ENCODE data around the gene CRACR2A.

- TF ChIP-seq CTCF (conservative IDR thresholded peaks at IDR 0.05; ENCODE audit: low read length) (no peak), EZH2phosphoT487 (IDR thresholded peaks at IDR 0.05; ENCODE audit: borderline replicate concordance, low read depth, low read length) (no peak)
These were observed 184.2 kb downstream of the CRACR2A start for GRCh38 chr12:3568695-3569094.
